Cardiac muscle cell (in vitro differentiated cells and primary cell): ENCODE measurements around the gene ITGB1BP1. TPM values are rescaled to one million over a fixed set of nuclear protein-coding genes. Genes with fewer than 3 reads are reported as not detected.

Source experiments
- DNase-seq, 2 donors: peaks; one replicate each; pipeline versions ENCODE4 v3.0.0 to v3.0.0-alpha.2; 2010 to 2017; ENCODE audit warnings: low read depth in 1 of 2, low spot score in 1 of 2
- H3K27ac ChIP-seq: fragments of 200-600 bp; sonication (generic); 2 replicates; pipeline ENCODE4 v1.5.1; 2016
- H3K27me3 ChIP-seq: fragments of 200-600 bp; sonication (generic); 2 replicates; pipeline ENCODE4 v1.6.0; 2016; ENCODE audit warnings: control low read depth
- H3K36me3 ChIP-seq: fragments of 200-600 bp; sonication (generic); 2 replicates; pipeline ENCODE4 v1.5.1; 2016; ENCODE audit warnings: control low read depth
- H3K4me1 ChIP-seq: fragments of 200-600 bp; sonication (generic); 2 replicates; pipeline ENCODE4 v1.8.1; 2017; ENCODE audit warnings: low read depth, mild to moderate bottlenecking, mixed run types
- H3K4me3 ChIP-seq: fragments of 200-600 bp; sonication (generic); 2 replicates; pipeline ENCODE4 v1.5.1; 2016; ENCODE audit warnings: mild to moderate bottlenecking
- H3K9me3 ChIP-seq: fragments of 200-600 bp; sonication (generic); 2 replicates; pipeline ENCODE4 v1.5.1; 2017; ENCODE audit warnings: low read depth, mild to moderate bottlenecking, control low read depth
- CTCF ChIP-seq: IDR thresholded peaks from 2 replicates; pipeline ENCODE4 v1.5.1; 2012; ENCODE audit warnings: low read depth, mild to moderate bottlenecking, low read length
- polyA plus RNA-seq: library from polyadenylated mRNA; unstranded; fragments of >200 nt; fragmentation: Nextera tagmentation; extraction: Ambion mirVana; gene quantifications from 2 replicates; pipeline ENCODE4 v1.2.1, GENCODE V29; 2016
- total RNA-seq: library from RNA; depleted of rRNA; stranded (reverse); fragments of >200 nt; gene quantifications from 2 replicates; pipeline ENCODE4 v1.2.3, GENCODE V29; 2016

The ITGB1BP1 gene
- total and polyA plus RNA-seq, 2 experiments from 2014 or later: 30.9 to 138 TPM

- Histone ChIP-seq H3K27ac (peak overlapping the region; percentile 90), H3K36me3 (peaks cover 3% of the 10 kb centered on the region), H3K9me3 (no peaks in the 10 kb centered on the region), H3K4me3 (peak overlapping the region; percentile 84), H3K27me3 (no peaks in the 10 kb centered on the region), H3K4me1 (peaks cover 19% of the 10 kb centered on the region)
- DNase-seq: no peak
- no peak for TF ChIP-seq CTCF
Observed at GRCh38 chr2:9424447-9425164, 1.3 kb upstream of the ITGB1BP1 start.

- no peaks in the 10 kb centered on the region for H3K9me3 ChIP-seq
- peak in 1 of 2 donors; percentile 38 for DNase-seq
- H3K4me1 ChIP-seq: peaks cover 20% of the 10 kb centered on the region
- no peaks in the 10 kb centered on the region for H3K36me3 ChIP-seq
- TF ChIP-seq CTCF: no peak
- peak overlapping the region; percentile 84 for H3K4me3 ChIP-seq
- H3K27ac ChIP-seq: peak overlapping the region; percentile 90
- H3K27me3 ChIP-seq: no peaks in the 10 kb centered on the region
Observed at GRCh38 chr2:9423922-9424272, 569 bp upstream of the ITGB1BP1 start.

- peak; percentile 5 for TF ChIP-seq CTCF
- Histone ChIP-seq H3K27ac (peak overlapping the region; percentile 19), H3K4me3 (peak overlapping the region; percentile 84), H3K27me3 (no peaks in the 10 kb centered on the region), H3K36me3 (no peaks in the 10 kb centered on the region), H3K4me1 (peaks cover 20% of the 10 kb centered on the region), H3K9me3 (no peaks in the 10 kb centered on the region)
- DNase-seq: peak in 1 of 2 donors; percentile 23
Observed at GRCh38 chr2:9422321-9423099, 818 bp downstream of the ITGB1BP1 start.

GRCh38 chr2:9420495-9420894 lies 2.8 kb downstream of the ITGB1BP1 start:
- Histone ChIP-seq H3K27me3 (no peaks in the 10 kb centered on the region), H3K9me3 (no peaks in the 10 kb centered on the region), H3K4me1 (peaks cover 20% of the 10 kb centered on the region), H3K27ac (no peak overlapping the region), H3K4me3 (no peak overlapping the region), H3K36me3 (no peaks in the 10 kb centered on the region)
- no peak for DNase-seq
- no peak for TF ChIP-seq CTCF

GRCh38 chr2:9419541-9419940 lies 3.8 kb downstream of the ITGB1BP1 start:
- no peaks in the 10 kb centered on the region for H3K36me3 ChIP-seq
- no peak overlapping the region for H3K4me3 ChIP-seq
- no peak overlapping the region for H3K27ac ChIP-seq
- H3K9me3 ChIP-seq: no peaks in the 10 kb centered on the region
- H3K27me3 ChIP-seq: no peaks in the 10 kb centered on the region
- TF ChIP-seq CTCF: no peak
- H3K4me1 ChIP-seq: peaks cover 17% of the 10 kb centered on the region
- DNase-seq: no peak
